CD14-positive monocyte (primary cell): Measurements from ENCODE around the gene ELANE. TPM values are rescaled to one million over a fixed set of nuclear protein-coding genes. Genes with fewer than 3 reads are reported as not detected.

Experiments
- DNase-seq, 3 donors: peaks; one replicate each; pipeline ENCODE4 v3.0.0-alpha.2; 2011 to 2022
- H2AFZ ChIP-seq: 2 replicates; pipeline ENCODE4 v1.6.0; 2012; ENCODE audit warnings: mild to moderate bottlenecking, low read depth, low read length, inconsistent platforms; ENCODE audit not compliant: insufficient read depth, poor library complexity, severe bottlenecking
- H3K27ac ChIP-seq, 2 donors: 1 replicate in 1 of 2; 2 replicates in 1 of 2; pipeline ENCODE4 v1.5.1; 2012 to 2013; ENCODE audit warnings: low read length in 2 of 2, control low read depth in 1 of 2, inconsistent platforms in 1 of 2, low read depth in 1 of 2, mild to moderate bottlenecking in 1 of 2
- H3K27me3 ChIP-seq, 2 donors: one replicate each; pipeline versions ENCODE4 v1.6.0 to v1.6.1; 2011 to 2013; ENCODE audit warnings: low read length in 2 of 2; ENCODE audit not compliant: control insufficient read depth in 2 of 2, insufficient read depth in 2 of 2
- H3K36me3 ChIP-seq, 2 donors: replicated peaks in 1 of 2; 1 replicate in 1 of 2; 2 replicates in 1 of 2; pipeline versions ENCODE4 v1.5.1 to v1.6.1; 2012 to 2013; ENCODE audit warnings: low read length in 2 of 2, control low read depth in 1 of 2, inconsistent platforms in 1 of 2, mild to moderate bottlenecking in 1 of 2; ENCODE audit not compliant: insufficient read depth in 2 of 2, control insufficient read depth in 1 of 2
- H3K4me1 ChIP-seq, 2 donors: 1 replicate in 1 of 2; 2 replicates in 1 of 2; pipeline versions ENCODE4 v1.5.1 to v1.6.1; 2012 to 2013; ENCODE audit warnings: low read length in 2 of 2, control low read depth in 1 of 2, inconsistent platforms in 1 of 2, mild to moderate bottlenecking in 1 of 2, moderate library complexity in 1 of 2; ENCODE audit not compliant: insufficient read depth in 2 of 2, control insufficient read depth in 1 of 2
- H3K4me2 ChIP-seq: replicated peaks from 2 replicates; pipeline ENCODE3; 2012; ENCODE audit warnings: low read length, moderate library complexity, mild to moderate bottlenecking; ENCODE audit not compliant: poor library complexity, severe bottlenecking; ENCODE audit errors: extremely low read depth
- H3K4me3 ChIP-seq, 3 experiments: fragments of 200-600 bp in 1 of 3; sonication (generic) in 1 of 3; replicated peaks in 1 of 3; 1 replicate in 2 of 3; 2 replicates in 1 of 3; pipeline ENCODE4 v1.5.1; 2011 to 2013; ENCODE audit warnings: low read length in 3 of 3, mild to moderate bottlenecking in 3 of 3, control low read depth in 2 of 3, low read depth in 2 of 3, inconsistent platforms in 1 of 3, moderate library complexity in 1 of 3
- H3K79me2 ChIP-seq: 2 replicates; pipeline ENCODE4 v1.6.0; 2012; ENCODE audit warnings: mild to moderate bottlenecking, control low read depth, inconsistent platforms, low read length, moderate library complexity; ENCODE audit not compliant: insufficient read depth
- H3K9ac ChIP-seq: 2 replicates; pipeline ENCODE4 v1.6.0; 2017; ENCODE audit warnings: low read length, mild to moderate bottlenecking; ENCODE audit not compliant: insufficient read depth, poor library complexity, severe bottlenecking
- H3K9me3 ChIP-seq, 2 donors: replicated peaks in 1 of 2; 1 replicate in 1 of 2; 2 replicates in 1 of 2; pipeline versions ENCODE4 v1.5.1 to v1.6.1; 2012 to 2013; ENCODE audit warnings: low read length in 2 of 2, control low read depth in 1 of 2; ENCODE audit not compliant: control insufficient read depth in 1 of 2, insufficient read depth in 1 of 2
- H4K20me1 ChIP-seq: 2 replicates; pipeline ENCODE4 v1.6.0; 2012; ENCODE audit warnings: mild to moderate bottlenecking, low read length, control low read depth, moderate library complexity; ENCODE audit not compliant: insufficient read depth
- H3K27ac Mint-ChIP-seq, 7 donors: one replicate each; pipeline ENCODE4 v1.8.0; 2020; ENCODE audit warnings: mild to moderate bottlenecking in 7 of 7, mixed read lengths in 7 of 7, moderate library complexity in 6 of 7, inconsistent platforms in 2 of 7
- H3K27me3 Mint-ChIP-seq, 3 donors: one replicate each; pipeline ENCODE4 v1.8.0; 2021 to 2022; ENCODE audit warnings: low read depth in 3 of 3, mild to moderate bottlenecking in 3 of 3, mixed read lengths in 3 of 3, moderate library complexity in 3 of 3, inconsistent platforms in 1 of 3
- H3K36me3 Mint-ChIP-seq, 2 donors: one replicate each; pipeline ENCODE4 v1.8.0; 2020; ENCODE audit warnings: mixed read lengths in 2 of 2, inconsistent platforms in 1 of 2, mild to moderate bottlenecking in 1 of 2
- H3K4me1 Mint-ChIP-seq: one replicate; pipeline ENCODE4 v1.8.0; 2020; ENCODE audit warnings: mild to moderate bottlenecking, mixed read lengths
- H3K4me3 Mint-ChIP-seq, 2 donors: one replicate each; pipeline ENCODE4 v1.8.0; 2020; ENCODE audit warnings: mild to moderate bottlenecking in 2 of 2, mixed read lengths in 2 of 2, moderate library complexity in 1 of 2
- H3K9me3 Mint-ChIP-seq, 7 donors: one replicate each; pipeline ENCODE4 v1.8.0; 2020 to 2022; ENCODE audit warnings: mixed read lengths in 7 of 7, mild to moderate bottlenecking in 6 of 7, moderate library complexity in 6 of 7, inconsistent platforms in 2 of 7
- CTCF ChIP-seq: fragments of 200-600 bp; IDR thresholded peaks from one replicate; pipeline ENCODE4 v1.8.0; 2022; ENCODE audit warnings: antibody characterized with exemption, mild to moderate bottlenecking
- WGBS: methylation state at CpG from one replicate; pipeline ENCODE4 v1.1.5; 2013; ENCODE audit warnings: missing lambda C conversion rate; ENCODE audit not compliant: insufficient coverage; 5-methylcytosine and 5-hydroxymethylcytosine counted together
- intact Hi-C, 2 donors: fragments of 100-400 bp; cut with micrococcal nuclease; formaldehyde crosslinking; loops; one replicate each; pipeline versions ENCODE4 v1.15.0 to v1.15.1; 2023
- polyA plus RNA-seq, 3 donors: library from polyadenylated mRNA; depleted of rRNA in 1 of 3; unstranded in 2 of 3; stranded (reverse) in 1 of 3; fragments of 300-500 nt in 2 of 3; fragments of >200 nt in 1 of 3; fragmentation: Illumina TruSeq in 2 of 3; gene quantifications; 1 replicate in 2 of 3; 2 replicates in 1 of 3; pipeline ENCODE4 v1.2.3, GENCODE V29; 2012 to 2021

ELANE gene
- polyA plus RNA-seq, 3 donors, result 0.61 to 2.0 (median 1.3) TPM

- Histone ChIP-seq H2AFZ (no peak overlapping the region), H3K27ac (no peak overlapping the region), H3K9me3 (no peaks in the 10 kb centered on the region), H3K79me2 (peaks cover 11% of the 10 kb centered on the region), H3K27me3 (peaks cover 0 to 6% of the 10 kb centered on the region in 2 donors), H4K20me1 (peaks cover 53% of the 10 kb centered on the region), H3K9ac (no peak overlapping the region), H3K4me3 (peak overlapping the region in 1 of 3 experiments; percentile 87), H3K4me1 (peaks cover 53 to 73% of the 10 kb centered on the region in 2 donors), H3K36me3 (no peaks in the 10 kb centered on the region), H3K4me2 (peak overlapping the region; percentile 82)
- H3K4me3 Mint-ChIP-seq, result peak overlapping the region in 1 of 2 donors; percentile 81
- peaks cover 2 to 10% of the 10 kb centered on the region in 2 donors for H3K36me3 Mint-ChIP-seq
- DNase-seq, result peak; percentile 44 to 69 (median 60)
- peaks cover 0 to 5% (median 0%) of the 10 kb centered on the region in 3 donors for H3K27me3 Mint-ChIP-seq
- peak overlapping the region in 3 of 7 donors; percentile 83 to 97 (median 88) for H3K27ac Mint-ChIP-seq
- peaks cover 36% of the 10 kb centered on the region for H3K4me1 Mint-ChIP-seq
- intact Hi-C loops, result loop anchor here (1.0 to 10.0 kb wide), 5 partner anchors 10 to 383 kb away; partner anchors contain the start of genes ATP5F1D (in 1 of the 2), MIDN (in 1 of the 2) and WDR18 (in 1 of the 2)
- H3K9me3 Mint-ChIP-seq, result peaks cover 0 to 2% (median 0%) of the 10 kb centered on the region in 7 donors
- peak; percentile 13 for TF ChIP-seq CTCF
- 14% methylated on average over 46 of the region's 60 CpGs for WGBS
These were observed 9.9 kb downstream of the ELANE start for GRCh38 chr19:861756-862580.

GRCh38 chr19:862581-863314, 10.6 kb downstream of the ELANE start:
- Histone ChIP-seq H3K9ac (no peak overlapping the region), H4K20me1 (peaks cover 60% of the 10 kb centered on the region), H3K27me3 (peaks cover 0 to 11% of the 10 kb centered on the region in 2 donors), H3K9me3 (no peaks in the 10 kb centered on the region), H3K4me2 (peak overlapping the region; percentile 82), H3K27ac (peak overlapping the region; percentile 66 to 70), H3K4me1 (peaks cover 49 to 65% of the 10 kb centered on the region in 2 donors), H3K79me2 (peaks cover 11% of the 10 kb centered on the region), H3K36me3 (peaks cover under 1 to 3% of the 10 kb centered on the region in 2 donors), H3K4me3 (peak overlapping the region in 2 of 3 experiments; percentile 16 to 72), H2AFZ (peak overlapping the region; percentile 21)
- H3K27me3 Mint-ChIP-seq, result peaks cover 0 to 2% (median 0%) of the 10 kb centered on the region in 3 donors
- H3K27ac Mint-ChIP-seq, result peak overlapping the region; percentile 89 to 98 (median 96)
- H3K36me3 Mint-ChIP-seq, result peaks cover 7 to 15% of the 10 kb centered on the region in 2 donors
- intact Hi-C loops, result loop anchor here (1.0 to 10.0 kb wide), 5 partner anchors 10 to 382 kb away; partner anchors contain the start of genes ATP5F1D (in 1 of the 2), MIDN (in 1 of the 2) and WDR18 (in 1 of the 2)
- H3K9me3 Mint-ChIP-seq, result peaks cover 0 to 2% (median 0%) of the 10 kb centered on the region in 7 donors
- H3K4me3 Mint-ChIP-seq, result peak overlapping the region; percentile 81 to 88
- H3K4me1 Mint-ChIP-seq, result peaks cover 35% of the 10 kb centered on the region
- no peak for TF ChIP-seq CTCF
- DNase-seq, result peak; percentile 62 to 77 (median 73)
- WGBS, result 16% methylated on average over 46 of the region's 48 CpGs
